Myocyte (in vitro differentiated cells): ENCODE results near the gene AP2B1. TPM values are rescaled to one million over a fixed set of nuclear protein-coding genes. Genes with fewer than 3 reads are reported as not detected.
A peak's percentile ranks its signal among the peaks of the same experiment; 100 is the strongest.
"Not testable (repeated sequence)": the region's sequence is repeated elsewhere in the genome, so short reads cannot be mapped to it uniquely, and the experiment has no call there.

Experiments used
- DNase-seq: peaks from one replicate; pipeline ENCODE4 v3.0.0-alpha.2; 2012; ENCODE audit warnings: low read depth
- total RNA-seq: library from RNA; depleted of rRNA; stranded (reverse); fragments of >200 nt; gene quantifications from 2 replicates; pipeline ENCODE4 v1.2.3, GENCODE V29; 2014

AP2B1 gene
- total RNA-seq, 1 donor from 2014 or later = 47.0 TPM

DNA sequence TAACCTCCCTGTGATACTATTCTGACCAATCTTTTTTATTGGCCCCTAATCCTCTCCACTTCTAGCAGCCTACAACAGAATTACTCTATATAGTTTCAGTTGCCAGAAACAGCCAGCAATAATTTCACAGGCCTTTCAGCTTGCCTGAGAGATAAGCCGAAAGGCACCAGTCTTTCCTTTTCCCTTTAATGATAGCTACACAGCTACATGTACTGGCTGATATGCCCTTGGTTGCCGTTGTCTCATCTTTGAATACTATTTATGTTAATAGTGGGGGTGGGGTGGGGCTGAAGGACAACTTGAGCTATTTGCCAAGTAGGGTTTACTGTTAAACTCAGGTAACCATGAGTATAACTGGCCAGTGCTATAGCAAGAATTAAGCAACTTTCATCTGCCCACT lies 108.5 kb downstream of the AP2B1 start:
- no peak for DNase-seq

DNA sequence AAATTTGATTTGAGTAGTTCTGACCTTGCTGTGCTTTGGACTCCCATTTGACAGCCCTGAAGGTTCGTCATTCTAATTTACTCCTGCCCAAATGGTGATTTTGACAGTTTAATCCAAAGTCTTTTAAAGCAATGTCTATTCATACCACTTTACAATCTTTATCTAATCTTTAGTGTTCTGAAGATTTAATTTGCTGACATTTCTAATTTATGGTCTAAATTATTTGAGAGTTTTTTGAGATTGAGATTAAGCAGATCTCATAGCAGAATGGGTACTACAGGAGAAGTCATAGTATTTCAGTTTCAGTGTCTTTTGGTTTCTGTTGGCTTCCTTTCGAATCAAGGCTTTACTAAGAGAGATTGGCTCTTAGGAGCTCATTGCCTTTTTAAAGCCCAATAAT lies 111.7 kb downstream of the AP2B1 start:
- no peak for DNase-seq

DNA sequence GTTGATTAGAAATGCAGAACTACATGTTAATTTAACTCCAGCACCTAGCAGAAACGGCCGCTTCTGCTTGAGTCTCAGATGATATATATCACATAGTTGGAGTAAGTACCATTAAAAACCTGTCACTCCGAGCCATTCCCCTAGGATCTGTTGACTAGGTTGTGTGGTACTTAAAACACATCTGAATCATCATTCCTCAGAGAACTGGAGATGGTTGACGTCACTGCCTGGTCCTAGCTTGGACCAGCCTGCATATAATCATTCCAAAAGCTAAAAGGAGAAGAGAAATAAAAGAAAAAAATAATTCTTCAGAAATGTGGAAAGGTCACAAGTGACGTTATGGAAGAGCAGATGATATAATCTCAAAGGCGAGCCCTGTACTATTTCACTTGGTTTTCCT lies 113.0 kb downstream of the AP2B1 start:
- no peak for DNase-seq

DNA sequence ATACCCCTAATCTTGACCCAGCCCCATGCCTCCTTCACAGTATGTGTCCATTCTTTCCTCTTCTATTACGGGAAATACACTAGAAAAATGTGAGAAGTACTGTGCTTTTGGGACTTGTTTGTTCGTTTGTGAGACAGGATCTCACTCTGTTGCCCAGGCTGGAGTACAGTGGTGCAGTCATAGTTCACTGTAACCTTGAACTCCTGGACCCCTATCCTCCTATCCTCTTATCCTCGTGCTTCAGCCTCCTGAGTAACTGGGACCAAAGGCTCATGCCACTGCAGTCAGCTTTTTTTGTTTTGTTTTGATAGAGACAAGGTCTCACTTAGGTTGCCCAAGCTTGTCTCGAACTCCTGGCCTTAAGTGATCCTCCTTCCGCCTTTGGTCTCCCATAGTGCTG lies 114.4 kb downstream of the AP2B1 start:
- DNase-seq = no peak

DNA sequence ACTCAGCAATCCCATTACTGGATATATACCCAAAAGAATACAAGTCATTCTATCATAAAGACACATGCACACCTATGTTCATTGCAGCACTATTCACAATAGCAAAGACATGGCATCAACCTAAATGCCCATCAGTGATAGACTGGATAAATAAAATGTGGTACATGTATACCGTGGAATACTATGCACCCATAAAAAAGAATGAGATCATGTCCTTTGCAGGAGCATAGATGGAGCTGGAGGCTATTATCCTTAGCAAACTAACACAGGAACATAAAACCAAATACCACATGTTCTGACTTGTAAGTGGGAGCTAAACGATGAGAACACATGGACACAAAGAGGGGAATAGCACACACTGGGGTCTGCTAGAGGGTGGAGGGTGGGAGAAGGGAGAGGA lies 116.2 kb downstream of the AP2B1 start:
- DNase-seq = not testable (repeated sequence)

DNA sequence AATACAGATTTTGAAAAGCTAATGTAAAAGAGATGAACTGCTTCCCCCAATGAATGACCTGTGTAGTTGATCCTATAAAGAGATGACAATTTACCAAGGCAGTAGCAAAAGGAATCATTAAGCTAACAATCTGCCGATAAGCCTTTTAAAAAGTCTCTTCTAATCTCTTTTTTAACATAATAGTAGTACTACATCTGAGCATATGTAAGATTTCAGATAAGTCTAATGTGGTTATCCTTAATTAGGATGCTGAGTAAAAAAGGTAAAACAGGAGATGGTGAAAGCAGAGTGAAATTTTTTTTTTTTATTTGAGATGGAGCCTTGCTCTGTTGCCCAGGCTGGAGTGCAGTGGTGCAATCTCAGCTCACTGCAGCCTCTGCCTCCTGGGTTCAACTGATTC lies 118.1 kb downstream of the AP2B1 start:
- no peak for DNase-seq

DNA sequence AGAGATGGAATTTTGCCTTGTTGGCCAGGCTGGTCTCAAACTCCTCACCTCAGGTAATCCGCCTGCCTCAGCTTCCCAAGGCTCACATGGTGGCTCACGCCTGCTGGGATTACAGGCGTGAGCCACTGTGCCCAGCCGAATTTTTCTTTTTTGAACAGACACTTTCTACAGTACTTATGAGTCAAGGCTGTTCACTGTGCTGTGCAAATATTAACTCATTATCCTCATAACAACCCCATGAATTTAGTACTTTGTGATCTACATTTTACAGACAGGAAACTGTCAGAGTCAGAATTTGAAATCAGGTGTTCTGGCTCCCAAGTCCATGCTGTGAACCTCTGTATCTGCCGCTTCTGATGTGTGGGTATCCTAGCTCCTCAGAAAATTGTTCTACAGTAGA lies 118.6 kb downstream of the AP2B1 start:
- no peak for DNase-seq

DNA sequence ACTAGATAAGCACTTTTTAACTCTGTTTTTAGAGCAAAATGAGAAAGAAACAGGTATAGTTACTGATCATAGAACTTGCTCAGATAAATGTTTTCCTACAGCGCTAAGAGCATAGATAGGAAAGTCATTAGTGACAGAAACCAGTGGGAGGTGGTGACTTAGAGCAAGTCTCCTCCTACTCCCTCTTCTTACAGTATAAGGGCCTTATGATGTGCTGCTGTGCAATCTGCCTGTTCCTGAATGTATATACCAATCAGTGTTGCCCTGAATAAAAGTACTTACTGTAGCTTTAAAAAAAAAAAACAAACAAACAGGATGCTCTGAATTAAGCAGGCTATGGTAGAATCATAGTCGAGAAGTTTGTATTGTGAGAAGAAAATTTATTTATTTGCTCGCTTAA lies 121.0 kb downstream of the AP2B1 start:
- DNase-seq = no peak

DNA sequence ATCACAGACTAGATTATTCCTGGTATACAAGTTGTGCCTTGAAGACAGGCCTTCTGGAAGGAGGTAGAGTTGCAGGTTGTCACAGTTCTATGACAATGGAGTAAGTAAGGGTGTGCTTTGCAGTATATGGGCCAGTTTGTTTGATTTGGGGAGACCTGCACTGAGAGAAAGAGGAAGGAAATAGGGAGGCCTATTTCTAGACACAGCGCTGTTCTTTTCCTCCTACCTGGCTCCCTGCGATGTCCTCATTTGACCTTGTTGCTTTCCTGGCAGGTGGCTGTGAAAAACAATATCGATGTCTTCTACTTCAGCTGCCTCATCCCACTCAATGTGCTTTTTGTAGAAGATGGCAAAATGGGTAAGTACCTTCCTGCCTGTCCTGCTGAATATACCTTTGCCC lies 121.8 kb downstream of the AP2B1 start:
- no peak for DNase-seq

DNA sequence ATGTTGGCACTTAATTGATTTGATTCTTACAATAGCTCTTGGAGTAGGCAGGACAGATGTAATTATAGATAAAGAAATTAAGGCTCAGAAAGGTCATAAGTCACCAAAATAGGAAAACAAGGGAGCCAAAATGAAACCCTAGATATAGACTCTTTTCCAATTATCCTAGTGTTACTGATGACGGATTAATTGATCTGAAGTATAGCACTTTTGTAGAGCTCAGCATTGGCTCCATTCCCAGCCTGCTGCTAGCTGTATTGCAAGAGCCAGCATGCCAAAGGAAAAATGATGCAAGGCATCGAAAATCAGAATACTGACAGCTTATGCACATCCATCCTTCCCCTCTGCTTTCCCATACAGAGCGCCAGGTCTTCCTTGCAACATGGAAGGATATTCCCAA lies 122.8 kb downstream of the AP2B1 start:
- no peak for DNase-seq

DNA sequence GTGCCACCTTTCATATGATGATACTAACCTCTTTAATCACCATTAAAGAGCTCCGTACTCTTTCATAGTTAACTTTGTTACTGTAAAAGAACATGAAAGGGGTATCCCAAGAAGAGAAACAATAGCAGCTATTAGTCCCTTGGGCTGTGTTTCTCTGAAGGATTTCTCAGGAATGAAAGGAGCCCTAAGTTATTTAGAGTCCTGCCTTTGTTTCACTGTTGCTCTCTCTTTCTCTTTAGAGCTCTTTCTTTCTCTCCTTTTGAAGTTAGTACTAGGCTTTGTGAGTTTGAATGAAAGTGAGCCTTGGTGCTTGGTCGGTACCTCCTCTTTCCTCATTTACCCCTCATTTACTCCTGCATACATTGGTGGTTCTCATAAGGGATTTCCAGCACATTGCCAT lies 123.8 kb downstream of the AP2B1 start:
- no peak for DNase-seq

DNA sequence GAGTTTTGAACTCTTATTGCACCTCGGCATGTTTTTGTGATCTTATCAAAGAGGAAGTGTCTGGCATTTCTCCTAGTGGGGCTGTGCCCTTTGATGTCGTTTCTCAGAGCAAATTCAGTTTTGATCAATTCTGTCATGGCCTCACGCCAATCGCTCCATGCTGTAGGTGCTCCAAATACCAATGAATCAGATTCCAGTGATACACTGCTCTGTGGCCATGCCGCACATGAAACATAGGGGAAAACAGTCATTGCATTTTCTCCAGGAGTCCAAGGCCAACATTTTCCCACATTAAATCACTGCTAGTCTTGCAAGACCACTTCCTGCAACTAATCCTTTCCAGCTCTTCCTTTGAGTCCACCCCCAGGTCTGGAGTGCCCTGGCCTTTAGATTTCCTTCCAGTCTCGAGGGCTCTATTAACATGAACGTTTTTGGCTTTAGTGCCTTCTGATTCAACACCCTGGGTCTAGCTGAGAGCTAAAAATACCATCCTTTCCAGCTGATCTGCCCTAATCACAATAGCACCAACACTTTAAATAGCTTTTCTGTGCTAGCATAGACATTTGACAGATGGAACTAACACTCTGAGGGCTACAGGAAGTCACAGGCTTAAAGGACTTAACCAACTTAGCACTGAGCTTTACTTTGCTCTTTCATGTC lies 126.1 kb downstream of the AP2B1 start:
- peak; percentile 91 for DNase-seq

DNA sequence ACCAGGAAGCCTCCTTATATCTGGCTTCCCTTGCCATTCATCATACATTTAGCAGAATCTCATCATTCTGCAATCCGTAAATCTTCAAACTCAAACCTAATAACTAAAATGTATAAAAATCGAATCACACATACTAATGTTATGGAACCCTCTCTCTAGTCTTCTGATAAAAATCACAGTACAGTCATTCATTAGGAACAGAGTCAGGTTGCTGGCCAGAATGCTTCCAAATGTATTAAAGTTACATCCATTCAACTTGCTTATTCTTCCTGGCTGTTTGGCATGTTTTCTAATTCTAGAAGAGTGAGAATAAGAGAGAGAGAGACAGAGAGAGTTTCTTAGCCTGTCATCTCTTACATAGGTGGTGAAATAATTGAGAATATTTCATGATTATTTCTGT lies 127.9 kb downstream of the AP2B1 start:
- DNase-seq = no peak

DNA sequence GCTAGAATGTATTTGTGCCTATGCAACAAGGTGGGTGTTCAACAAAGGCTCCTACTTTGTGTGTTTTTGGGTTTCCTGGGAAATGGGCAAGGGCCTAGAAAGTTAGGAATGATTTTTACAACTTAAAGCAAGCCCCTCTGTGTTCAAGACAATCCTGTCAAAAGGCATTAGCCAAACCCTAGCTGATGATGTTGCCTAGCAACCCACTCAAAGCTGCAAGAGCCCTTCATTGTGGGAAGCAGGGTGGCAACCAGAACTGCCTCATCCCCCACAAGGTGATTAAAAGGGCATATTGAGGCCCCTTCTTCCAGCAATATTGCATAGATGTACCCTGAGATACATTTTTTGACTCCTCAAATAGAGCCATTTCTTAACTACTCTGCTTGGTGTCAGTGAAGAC lies 128.3 kb downstream of the AP2B1 start:
- no peak for DNase-seq

DNA sequence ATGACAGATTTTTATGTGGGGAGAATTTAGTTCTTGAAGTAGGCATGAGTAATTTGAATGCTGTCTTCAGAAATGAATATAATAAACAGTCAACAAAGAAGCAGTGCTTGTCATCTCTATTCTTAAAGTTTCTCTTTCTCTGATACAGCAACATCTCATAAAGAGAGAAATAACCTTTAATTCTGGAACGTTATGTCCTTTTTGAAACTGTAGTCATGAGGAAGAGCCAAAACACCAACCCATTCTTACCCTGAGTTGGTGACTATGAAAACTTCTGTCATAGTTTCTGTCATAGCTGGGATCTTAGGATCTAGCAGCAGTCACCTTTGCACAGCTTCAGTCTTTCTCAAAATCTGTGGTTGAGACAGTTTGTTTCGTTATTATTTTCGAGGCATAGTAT lies 129.1 kb downstream of the AP2B1 start:
- no peak for DNase-seq

DNA sequence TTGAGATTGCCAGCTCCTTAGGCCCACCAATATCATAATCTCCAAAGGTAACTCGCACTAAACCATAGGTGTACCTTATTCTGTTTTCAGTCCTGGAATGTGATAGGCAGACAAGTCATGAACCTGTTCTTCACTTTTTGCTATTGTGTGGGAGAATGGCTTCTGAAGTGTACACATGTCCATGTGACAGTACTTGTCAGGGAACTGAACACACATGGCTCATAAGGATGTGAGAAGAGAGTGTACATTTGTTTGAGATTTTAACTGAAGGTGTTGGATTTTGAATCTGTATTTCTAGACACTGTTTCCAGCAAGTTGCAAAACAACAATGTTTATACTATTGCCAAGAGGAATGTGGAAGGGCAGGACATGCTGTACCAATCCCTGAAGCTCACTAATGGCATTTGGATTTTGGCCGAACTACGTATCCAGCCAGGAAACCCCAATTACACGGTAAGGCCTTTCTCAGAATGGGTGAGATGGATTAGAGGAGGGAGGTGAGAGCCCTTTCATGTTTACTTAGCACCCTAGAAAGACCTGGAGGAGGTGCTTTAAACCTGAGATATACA lies 129.9 kb downstream of the AP2B1 start:
- no peak for DNase-seq

DNA sequence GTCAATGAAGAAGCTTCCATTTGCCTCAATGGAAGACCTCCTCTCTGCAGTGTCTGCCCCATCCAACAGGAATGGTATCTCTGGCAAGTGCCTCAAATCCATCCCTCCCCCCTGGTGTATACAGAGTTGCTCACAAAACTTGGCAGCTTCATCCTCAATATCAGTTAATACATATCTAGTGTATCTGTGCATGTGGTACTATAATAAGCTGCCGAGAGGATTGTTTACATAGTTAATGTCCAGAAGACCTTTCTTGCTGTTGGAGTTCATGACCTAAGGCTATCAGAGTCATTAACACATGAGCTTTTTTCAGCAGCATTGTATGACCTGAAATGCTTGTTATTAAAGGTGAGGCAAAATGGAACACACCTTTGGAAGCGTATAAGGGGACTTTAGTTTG lies 130.4 kb downstream of the AP2B1 start:
- no peak for DNase-seq

DNA sequence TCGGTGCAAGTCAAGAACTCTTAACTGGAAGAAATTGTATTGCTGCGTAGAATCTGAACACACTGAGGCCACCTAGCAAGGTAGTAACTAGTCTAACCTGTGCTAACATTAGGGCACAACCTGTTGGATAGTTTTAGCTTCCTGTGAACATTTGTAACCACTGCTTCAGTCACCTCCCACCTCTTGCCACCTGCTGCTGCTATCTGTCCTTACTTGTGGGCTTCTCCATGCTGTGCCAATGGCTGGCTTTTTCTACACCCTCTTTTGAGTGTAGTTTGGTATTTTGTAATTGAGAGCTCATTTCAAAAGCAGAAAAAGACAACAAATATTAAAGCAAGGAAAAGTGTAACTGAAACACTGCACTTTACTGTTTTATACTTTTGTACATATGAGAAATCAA lies 136.6 kb downstream of the AP2B1 start:
- DNase-seq = no peak

DNA sequence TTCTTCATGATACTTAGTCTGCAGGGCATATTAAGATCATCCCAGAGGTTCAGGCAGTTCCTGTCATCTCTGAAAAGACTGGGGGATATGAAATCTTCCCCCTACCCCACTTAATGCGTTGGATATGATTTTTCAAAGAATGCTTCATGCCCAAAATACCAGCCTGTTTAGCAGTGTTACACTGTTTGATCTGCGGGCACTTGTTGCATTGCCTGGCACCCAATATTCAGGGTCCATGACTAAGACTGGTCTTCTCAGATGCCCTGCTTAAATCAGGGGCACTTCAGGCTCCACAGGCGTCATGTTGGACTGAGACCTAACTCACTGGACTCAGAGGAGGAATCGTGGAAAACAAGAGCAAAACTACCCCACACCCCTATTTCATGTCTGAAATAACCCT lies 137.9 kb downstream of the AP2B1 start:
- DNase-seq = no peak

DNA sequence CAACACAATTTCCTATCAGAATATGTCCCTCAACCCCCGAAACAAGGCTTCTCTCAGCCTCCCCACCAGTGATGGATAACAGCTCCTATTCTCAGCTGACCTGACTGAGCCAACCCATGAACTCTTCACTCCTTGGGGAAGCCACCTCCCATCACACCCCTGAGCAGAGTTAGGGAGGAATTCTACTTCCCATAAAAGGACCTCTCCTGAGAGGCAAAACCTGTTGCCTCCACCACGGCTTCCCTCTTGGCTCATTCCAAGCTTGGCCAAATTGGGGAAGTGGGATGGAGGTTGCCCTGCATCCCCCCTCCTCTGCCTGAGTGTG lies 138.6 kb downstream of the AP2B1 start:
- no peak for DNase-seq

DNA sequence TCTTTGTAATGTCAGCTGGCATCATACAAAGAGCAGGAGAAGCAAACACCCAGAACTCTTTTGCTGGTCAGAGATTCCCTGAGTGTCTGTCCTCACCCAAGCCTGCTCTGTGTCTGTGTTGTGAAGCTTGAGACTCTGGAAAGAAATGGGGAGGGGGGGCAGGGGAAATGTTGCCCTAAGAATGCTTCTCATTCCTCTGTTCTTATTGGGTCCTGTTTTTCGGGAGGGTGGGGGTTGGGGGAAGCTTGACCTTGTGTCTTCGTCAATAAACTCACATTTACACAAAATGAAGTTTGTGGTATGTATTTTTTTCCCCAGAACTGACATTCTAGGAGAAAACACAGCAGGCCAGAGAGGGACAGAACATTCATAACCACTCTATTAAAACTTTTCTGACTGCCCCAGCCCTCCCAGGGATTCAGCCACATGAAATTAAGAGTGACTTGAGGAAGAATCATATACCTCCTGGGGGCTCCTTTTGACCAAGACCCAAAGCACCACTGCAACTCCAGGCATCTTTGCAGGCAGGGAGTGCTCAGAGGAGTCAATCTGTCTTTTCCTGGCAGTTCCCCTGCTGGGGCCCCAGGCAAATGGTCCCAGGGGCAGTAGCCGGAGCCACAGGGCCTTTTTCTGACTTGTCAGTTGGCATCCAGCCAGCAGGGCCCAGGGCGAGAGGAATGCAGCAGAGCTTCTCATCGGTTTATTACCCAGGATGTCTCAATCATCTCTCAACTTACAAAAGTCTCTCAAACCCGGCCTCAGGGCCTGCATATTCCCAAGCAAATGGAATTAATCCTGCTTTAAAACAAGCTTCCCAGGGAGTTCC lies 139.2 kb downstream of the AP2B1 start:
- DNase-seq = peak; percentile 79

DNA sequence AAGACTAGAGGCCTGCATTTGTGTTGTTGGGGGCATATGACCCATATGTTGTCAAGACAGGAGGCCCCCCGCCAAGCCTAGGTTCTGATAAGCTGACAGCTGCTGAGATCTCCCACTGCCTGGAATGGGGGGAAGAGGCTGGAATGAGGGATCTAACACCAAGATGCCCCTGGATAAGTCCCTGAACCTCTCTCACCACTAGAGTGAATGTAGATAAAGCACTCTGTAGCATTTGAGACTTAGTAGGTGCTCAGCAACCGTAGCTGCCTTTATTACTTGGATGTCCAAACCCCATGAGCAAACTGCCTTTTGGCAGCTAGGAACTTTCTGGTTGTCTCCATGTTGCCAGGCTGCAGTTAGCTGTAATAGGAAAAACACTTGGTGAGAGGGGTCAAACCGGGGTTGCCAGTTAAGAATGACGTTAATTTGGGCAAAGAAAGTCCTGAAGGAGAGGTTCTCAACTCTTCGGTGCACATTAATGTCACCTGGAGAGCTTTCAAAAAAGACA lies 139.9 kb downstream of the AP2B1 start:
- DNase-seq = no peak

DNA sequence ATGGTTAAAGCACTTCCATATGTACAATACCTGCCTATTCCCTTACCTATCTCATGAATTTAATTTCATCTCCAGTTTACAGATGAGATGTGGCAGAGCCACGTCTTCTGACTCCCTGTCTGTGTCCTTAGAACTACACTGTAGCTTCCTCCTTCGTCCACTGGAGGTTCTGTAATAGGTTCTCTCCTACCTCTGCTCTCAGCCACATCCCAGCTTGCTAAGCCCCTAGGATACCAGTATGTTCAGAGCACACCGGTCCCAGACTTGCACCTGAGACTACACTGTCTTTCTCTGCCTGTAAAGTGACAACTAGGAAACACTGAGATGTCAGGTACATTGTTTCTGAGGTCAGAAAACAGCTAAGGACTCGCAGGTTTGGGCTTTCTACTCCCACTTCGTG lies 140.5 kb downstream of the AP2B1 start:
- no peak for DNase-seq
